Kidney (tissue), 14 donors: Measurements from ENCODE around the gene SERPINA4. TPM values are rescaled to one million over a fixed set of nuclear protein-coding genes. Genes with fewer than 3 reads are reported as not detected.

Experiments used
- DNase-seq, 5 donors: peaks; one replicate each; pipeline ENCODE4 v3.0.0-alpha.2; 2013 to 2020
- FAIRE-seq: peaks from 2 replicates; lab custom pipeline; 2012; peaks lifted over from hg19 to GRCh38; lab: Jason Lieb, UNC
- H3K27ac ChIP-seq, 2 donors: one replicate each; pipeline ENCODE4 v1.7.0; 2013; ENCODE audit warnings: low read depth in 2 of 2, low read length in 2 of 2, inconsistent platforms in 1 of 2
- H3K27me3 ChIP-seq: one replicate; pipeline ENCODE4 v1.7.1; 2013; ENCODE audit warnings: low read length, inconsistent platforms; ENCODE audit not compliant: control insufficient read depth, insufficient read depth
- H3K36me3 ChIP-seq, 3 donors: one replicate each; pipeline versions ENCODE4 v1.7.0 to v1.7.1; 2013; ENCODE audit warnings: low read length in 3 of 3, control low read depth in 1 of 3, inconsistent platforms in 1 of 3; ENCODE audit not compliant: insufficient read depth in 3 of 3, control insufficient read depth in 2 of 3
- H3K4me1 ChIP-seq, 3 donors: one replicate each; pipeline versions ENCODE4 v1.7.0 to v1.7.1; 2013; ENCODE audit warnings: low read length in 3 of 3, inconsistent platforms in 1 of 3, low read depth in 1 of 3; ENCODE audit not compliant: control insufficient read depth in 2 of 3, insufficient read depth in 2 of 3
- H3K4me3 ChIP-seq, 3 donors: one replicate each; pipeline versions ENCODE4 v1.7.0 to v1.8.1; 2013; ENCODE audit warnings: low read length in 3 of 3, control low read depth in 1 of 3, inconsistent platforms in 1 of 3
- H3K9ac ChIP-seq, 3 donors: one replicate each; pipeline versions ENCODE4 v1.7.0 to v1.7.1; 2013; ENCODE audit warnings: low read length in 3 of 3, control low read depth in 1 of 3, inconsistent platforms in 1 of 3
- H3K9me3 ChIP-seq, 3 donors: one replicate each; pipeline versions ENCODE4 v1.7.0 to v1.7.1; 2013; ENCODE audit warnings: low read length in 3 of 3, control low read depth in 1 of 3, inconsistent platforms in 1 of 3; ENCODE audit not compliant: control insufficient read depth in 2 of 3, insufficient read depth in 1 of 3
- CTCF ChIP-seq: IDR thresholded peaks from 3 replicates; pipeline ENCODE4 v1.5.1; 2012; ENCODE audit warnings: mild to moderate bottlenecking, moderate library complexity, borderline replicate concordance; ENCODE audit not compliant: insufficient read depth; ENCODE audit errors: extremely low read depth
- intact Hi-C: fragments of 100-400 bp; cut with DNase I; formaldehyde crosslinking; loops from one replicate; pipeline ENCODE4 v1.11.1; 2022
- polyA plus RNA-seq: library from polyadenylated mRNA; stranded (reverse); fragments of 350-450 nt; fragmentation: Illumina TruSeq; extraction: RNeasy Lipid Tissue Mini Kit (QIAGEN cat#74804); gene quantifications from one replicate; pipeline ENCODE4 v1.2.3, GENCODE V29; 2014; ENCODE audit warnings: low read depth, low replicate concordance; ENCODE audit not compliant: insufficient read depth
- total RNA-seq: library from RNA; stranded (reverse); fragmentation: NEBNext Ultra II Directional; extraction: Animal tissue kit (Norgen Biotek cat#: 25700); gene quantifications from one replicate; pipeline ENCODE4 v1.2.1, GENCODE V29; 2021
- donor health status: control.
- donor health status: control.
- donor health status: control.
- donor health status: control.
- donor health status: control.
- donor health status: DM: yes; HTN: yes; CAD: no.
- donor health status: Normal renal cell carcinoma (clear cell type).

The SERPINA4 gene
- total and polyA plus RNA-seq, 2 donors from 2014 or later: 6.1 to 28.3 TPM

DNA sequence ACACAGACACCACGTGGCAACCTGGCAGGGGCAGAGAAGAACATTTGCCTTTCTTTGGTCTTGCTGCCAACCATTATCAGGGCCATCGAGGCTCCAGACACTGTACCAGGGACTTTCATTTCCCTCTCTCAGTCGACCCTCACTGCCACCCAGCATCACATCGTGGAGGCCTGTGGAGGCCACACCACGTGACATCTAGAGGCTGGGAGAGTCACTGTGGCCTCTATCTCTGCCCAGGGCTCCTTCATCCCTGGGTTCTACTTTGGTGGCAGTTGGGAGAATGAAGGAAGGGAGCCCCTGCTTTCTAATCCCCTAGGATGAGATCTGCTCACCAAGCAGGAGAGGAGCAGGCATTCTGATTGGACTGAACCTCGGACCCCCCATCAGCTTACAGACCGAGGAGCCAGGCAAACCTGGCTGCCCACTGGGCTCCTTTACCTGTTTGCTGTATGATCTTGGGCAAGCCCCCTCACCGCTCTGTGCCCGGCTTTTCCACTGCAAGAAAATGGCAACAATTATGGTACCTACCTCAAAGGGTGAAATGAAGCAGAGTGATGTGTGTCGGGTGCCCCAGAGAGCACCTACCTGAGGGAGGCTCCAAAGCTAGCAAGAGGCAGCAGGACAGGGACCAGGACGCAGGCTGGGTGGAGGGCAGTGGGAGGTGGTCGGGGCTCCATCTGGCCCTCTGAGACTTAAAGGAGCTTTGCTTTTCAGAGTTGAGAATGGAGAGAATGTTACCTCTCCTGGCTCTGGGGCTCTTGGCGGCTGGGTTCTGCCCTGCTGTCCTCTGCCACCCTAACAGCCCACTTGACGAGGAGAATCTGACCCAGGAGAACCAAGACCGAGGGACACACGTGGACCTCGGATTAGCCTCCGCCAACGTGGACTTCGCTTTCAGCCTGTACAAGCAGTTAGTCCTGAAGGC, 52.7 kb downstream of the SERPINA4 start:
- Histone ChIP-seq H3K4me3 (no peak overlapping the region), H3K9me3 (peaks cover 0 to 26% (median 7%) of the 10 kb centered on the region in 3 donors), H3K27me3 (no peaks in the 10 kb centered on the region), H3K4me1 (no peaks in the 10 kb centered on the region), H3K9ac (no peak overlapping the region), H3K36me3 (no peaks in the 10 kb centered on the region), H3K27ac (no peak overlapping the region)
- TF ChIP-seq CTCF: no peak
- FAIRE-seq (no peak), DNase-seq (no peak)
- intact Hi-C loops: no loop called here

- DNase-seq (no peak), FAIRE-seq (no peak)
- no peaks in the 10 kb centered on the region for H3K27me3 ChIP-seq
- intact Hi-C loops: no loop called here
- H3K9me3 ChIP-seq: peaks cover 0 to 32% (median 7%) of the 10 kb centered on the region in 3 donors
- H3K4me3 ChIP-seq: no peak overlapping the region
- TF ChIP-seq CTCF: no peak
- no peak overlapping the region for H3K27ac ChIP-seq
- no peaks in the 10 kb centered on the region for H3K4me1 ChIP-seq
- no peak overlapping the region for H3K9ac ChIP-seq
- no peaks in the 10 kb centered on the region for H3K36me3 ChIP-seq
These were observed 53.6 kb downstream of the SERPINA4 start for GRCh38 chr14:94614802-94615201.

DNA sequence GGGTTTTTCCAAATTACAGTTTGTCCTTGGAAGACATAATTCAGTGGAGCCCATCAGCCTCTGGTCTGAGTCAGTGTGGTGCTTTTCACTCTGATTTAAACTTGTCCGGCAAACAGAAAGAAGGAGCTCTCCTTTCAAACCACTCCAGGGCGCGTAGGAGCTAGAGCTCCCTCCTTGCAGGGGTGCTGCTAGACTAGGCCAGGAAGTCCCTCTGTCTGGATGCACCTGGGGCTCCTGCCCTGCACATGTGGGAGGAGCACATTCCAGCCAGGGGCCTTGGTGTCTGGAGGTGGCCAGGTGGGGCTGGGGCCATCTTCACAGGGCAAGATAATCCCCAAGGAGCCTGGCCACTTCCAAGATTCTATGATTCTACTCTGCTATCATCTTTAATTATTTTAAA, 54.0 kb downstream of the SERPINA4 start:
- H3K27me3 ChIP-seq: no peaks in the 10 kb centered on the region
- no peaks in the 10 kb centered on the region for H3K36me3 ChIP-seq
- H3K4me1 ChIP-seq: no peaks in the 10 kb centered on the region
- no peak for FAIRE-seq
- no peak overlapping the region for H3K9ac ChIP-seq
- intact Hi-C loops: no loop called here
- H3K9me3 ChIP-seq: peaks cover 0 to 33% (median 7%) of the 10 kb centered on the region in 3 donors
- H3K4me3 ChIP-seq: no peak overlapping the region
- DNase-seq: no peak
- TF ChIP-seq CTCF: no peak
- H3K27ac ChIP-seq: no peak overlapping the region
